Measurements from ENCODE around the gene PAPOLA. TPM values are rescaled to one million over a fixed set of nuclear protein-coding genes. Genes with fewer than 3 reads are reported as not detected.

PAPOLA gene
- total and polyA plus RNA-seq, 2 of the 4 experiments (the other 2 are of a cell fraction), result 73.8 to 128 TPM

- Histone ChIP-seq H3K4ac (ENCODE audit: low read depth, low read length) (no peak overlapping the region), H2BK15ac (ENCODE audit: low read depth, low read length) (no peak overlapping the region), H3K9me1 (ENCODE audit: insufficient read depth, low read length) (no peaks in the 10 kb centered on the region), H3K4me2 (ENCODE audit: low read depth, low read length) (no peak overlapping the region), H3K4me3 (ENCODE audit: insufficient read depth, low read depth, low read length) (no peak overlapping the region), H2AK5ac (ENCODE audit: low read depth, low read length) (no peak overlapping the region), H3K56ac (ENCODE audit: extremely low read depth, insufficient read depth, low read length) (no peak overlapping the region), H3K14ac (replicated peaks; ENCODE audit: low read depth, low read length) (no peak overlapping the region), H3K27ac (ENCODE audit: insufficient read depth, low read length) (no peak overlapping the region), H2BK20ac (ENCODE audit: low read depth, low read length) (no peak overlapping the region), H3K18ac (ENCODE audit: low read depth, low read length) (no peak overlapping the region), H4K8ac (ENCODE audit: low read depth in 2 of 2, low read length in 2 of 2) (no peak overlapping the region), H3K4me1 (ENCODE audit: control insufficient read depth, insufficient read depth, low read length) (no peaks in the 10 kb centered on the region), H4K91ac (ENCODE audit: insufficient read depth, low read depth, low read length) (no peak overlapping the region), H2AK9ac (replicated peaks; ENCODE audit: low read depth, low read length, poor library complexity) (no peak overlapping the region), H4K20me1 (ENCODE audit: insufficient read depth, low read length) (no peaks in the 10 kb centered on the region), H3K23ac (ENCODE audit: low read depth, low read length) (no peak overlapping the region), H3K36me3 (ENCODE audit: control insufficient read depth, insufficient read depth, low read length) (no peaks in the 10 kb centered on the region), H2BK120ac (ENCODE audit: low read depth, low read length) (no peak overlapping the region), H3K79me1 (ENCODE audit: low read depth in 1 of 2, low read length in 2 of 2) (no peaks in the 10 kb centered on the region), H2AFZ (replicated peaks; ENCODE audit: low read length, poor library complexity) (no peak overlapping the region), H3K9ac (ENCODE audit: low read depth, low read length) (no peak overlapping the region), H2BK5ac (ENCODE audit: low read depth, low read length, poor library complexity, severe bottlenecking) (no peak overlapping the region), H3K9me3 (ENCODE audit: control insufficient read depth, insufficient read depth, low read length) (0 out of 2 replicates have a peak, but pooled peaks cover 2% of the 10 kb centered on the region), H3K27me3 (ENCODE audit: control insufficient read depth, insufficient read depth, low read length) (peaks cover 18% of the 10 kb centered on the region; the same call in 1 of the 2 replicates), H4K5ac (ENCODE audit: low read depth, low read length) (no peak overlapping the region)
- no TSS peak for BruUV-seq (replicated peaks)
- 80% methylated on average over 1 of the region's 11 CpGs; no CpG with 5 or more reads in 1 of the 2 experiments for WGBS, 2 experiments (ENCODE audit: extremely low coverage in 2 of 2, insufficient read length in 1 of 2)
- DNase-seq (no peak), ATAC-seq (ENCODE audit: low read depth) (no peak)
- dilution Hi-C loops (cut with HindIII; ENCODE audit: low sequenced_read_pairs, unreplicated experiment) (no loop called here), in situ Hi-C loops (cut with MboI; ENCODE audit: low sequenced_read_pairs) (no loop called here), intact Hi-C loops (cut with micrococcal nuclease) (no loop called here)
- ChIA-PET POLR2A (ENCODE audit: unreplicated experiment) (no interaction called here), CTCF (no interaction called here)
- no peak for TF ChIP-seq ELK1 (IDR thresholded peaks at IDR 0.05; ENCODE audit: borderline replicate concordance, low read depth, low read length)
- no peak for TF ChIP-seq CEBPB (IDR thresholded peaks at IDR 0.05; ENCODE audit: low read depth, low read length)
- no peak for TF ChIP-seq MAZ (IDR thresholded peaks at IDR 0.05; ENCODE audit: borderline replicate concordance, low read depth, low read length)
- no peak for TF ChIP-seq MAFK (IDR thresholded peaks at IDR 0.05; ENCODE audit: low read depth, low read length)
- TF ChIP-seq POLR2A (IDR thresholded peaks at IDR 0.05; ENCODE audit: low read depth, low read length), result no peak
- no peak for TF ChIP-seq NFE2L2 (IDR thresholded peaks at IDR 0.05; ENCODE audit: low read depth, low read length)
- TF ChIP-seq SMC3 (IDR thresholded peaks at IDR 0.05; ENCODE audit: low read depth, low read length), result no peak
- TF ChIP-seq USF2 (IDR thresholded peaks at IDR 0.05; ENCODE audit: low read depth, low read length), result no peak
Observed at GRCh38 chr14:96603350-96604255, 101.4 kb downstream of the PAPOLA start.

Measured in IMR-90 (cell line).